Esophagus muscularis mucosa (tissue), 3 donors: Measurements from ENCODE around the gene XYLT1.

Experiments used
- CTCF ChIP-seq, 3 experiments: fragments of 200-600 bp in 2 of 3; fragments of 450-650 bp in 1 of 3; sonication (generic) in 2 of 3; IDR thresholded peaks; one replicate each; pipeline ENCODE4 v1.5.1; 2017 to 2019; ENCODE audit warnings: antibody characterized with exemption in 3 of 3, mild to moderate bottlenecking in 2 of 3, moderate library complexity in 1 of 3
- POLR2A ChIP-seq: fragments of 450-650 bp; IDR thresholded peaks from one replicate; pipeline ENCODE4 v1.6.1; 2017; ENCODE audit warnings: antibody characterized with exemption, moderate library complexity, mild to moderate bottlenecking, low read depth

GRCh38 chr16:17370223-17370707 is 100.5 kb downstream of the XYLT1 start:
- no peak for TF ChIP-seq CTCF (IDR thresholded peaks at IDR 0.05)
- TF ChIP-seq POLR2A = no peak
